GM12892 (cell line): Measurements from ENCODE around the gene PRRX2.

Source experiments
- DNase-seq: peaks from one replicate; pipeline ENCODE4 v3.0.0; 2011; ENCODE audit not compliant: insufficient read length
- FAIRE-seq: peaks from 2 replicates; lab custom pipeline; 2011; peaks lifted over from hg19 to GRCh38; lab: Jason Lieb, UNC
- POLR2A ChIP-seq: IDR thresholded peaks from 2 replicates; pipeline ENCODE4 v1.6.1; 2011; ENCODE audit warnings: low read depth, low read length, control low read depth
- POLR2AphosphoS5 ChIP-seq: IDR thresholded peaks from 2 replicates; pipeline ENCODE4 v1.6.1; 2011; ENCODE audit warnings: low read depth, low read length, control low read depth
- TAF1 ChIP-seq: IDR thresholded peaks from 2 replicates; pipeline ENCODE4 v1.6.1; 2011; ENCODE audit warnings: low read depth, mild to moderate bottlenecking, control low read depth, low read length, borderline replicate concordance

PRRX2 gene

DNA sequence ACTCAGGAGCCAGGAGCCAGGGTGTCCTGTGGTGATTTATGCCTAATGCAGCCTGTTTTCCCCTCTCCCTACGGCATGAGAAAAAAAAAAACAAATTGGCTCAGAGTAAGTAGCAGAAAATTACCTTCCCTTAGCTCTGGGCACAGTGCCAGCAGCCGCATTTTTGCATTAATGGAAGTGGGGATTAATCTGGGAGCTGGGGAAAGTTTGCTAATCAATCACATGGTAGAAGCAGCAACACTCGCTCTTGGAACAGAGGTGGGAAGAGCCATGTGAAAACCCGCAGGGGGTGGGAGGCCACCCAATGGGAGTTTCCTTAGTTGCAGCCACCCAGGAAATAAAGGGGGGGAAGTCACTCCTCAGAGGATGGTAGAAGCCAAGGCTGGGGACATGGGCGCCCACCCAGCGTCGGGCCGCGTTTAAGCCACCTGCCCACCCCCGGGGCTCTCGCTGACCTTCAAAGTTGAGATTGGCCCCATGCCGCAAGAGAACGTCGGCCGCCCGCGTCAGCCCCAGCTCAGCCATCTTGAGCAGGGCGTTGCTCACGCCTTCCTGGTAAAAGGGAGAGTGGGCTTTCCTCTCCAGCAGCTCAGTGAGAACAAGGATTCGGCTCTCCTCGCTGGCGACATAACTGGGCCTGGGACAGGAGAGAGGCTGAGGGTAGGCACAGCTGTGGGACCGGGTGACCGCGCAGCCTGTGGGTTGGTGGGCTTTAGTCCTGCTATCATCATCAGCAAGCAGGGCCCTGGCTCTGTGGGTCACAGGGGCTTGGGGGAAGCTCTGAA is 25.2 kb upstream of the PRRX2 start:
- FAIRE-seq (no peak), DNase-seq (no peak)
- no peak for TF ChIP-seq TAF1
- TF ChIP-seq POLR2A = no peak
- TF ChIP-seq POLR2AphosphoS5 = no peak

DNA sequence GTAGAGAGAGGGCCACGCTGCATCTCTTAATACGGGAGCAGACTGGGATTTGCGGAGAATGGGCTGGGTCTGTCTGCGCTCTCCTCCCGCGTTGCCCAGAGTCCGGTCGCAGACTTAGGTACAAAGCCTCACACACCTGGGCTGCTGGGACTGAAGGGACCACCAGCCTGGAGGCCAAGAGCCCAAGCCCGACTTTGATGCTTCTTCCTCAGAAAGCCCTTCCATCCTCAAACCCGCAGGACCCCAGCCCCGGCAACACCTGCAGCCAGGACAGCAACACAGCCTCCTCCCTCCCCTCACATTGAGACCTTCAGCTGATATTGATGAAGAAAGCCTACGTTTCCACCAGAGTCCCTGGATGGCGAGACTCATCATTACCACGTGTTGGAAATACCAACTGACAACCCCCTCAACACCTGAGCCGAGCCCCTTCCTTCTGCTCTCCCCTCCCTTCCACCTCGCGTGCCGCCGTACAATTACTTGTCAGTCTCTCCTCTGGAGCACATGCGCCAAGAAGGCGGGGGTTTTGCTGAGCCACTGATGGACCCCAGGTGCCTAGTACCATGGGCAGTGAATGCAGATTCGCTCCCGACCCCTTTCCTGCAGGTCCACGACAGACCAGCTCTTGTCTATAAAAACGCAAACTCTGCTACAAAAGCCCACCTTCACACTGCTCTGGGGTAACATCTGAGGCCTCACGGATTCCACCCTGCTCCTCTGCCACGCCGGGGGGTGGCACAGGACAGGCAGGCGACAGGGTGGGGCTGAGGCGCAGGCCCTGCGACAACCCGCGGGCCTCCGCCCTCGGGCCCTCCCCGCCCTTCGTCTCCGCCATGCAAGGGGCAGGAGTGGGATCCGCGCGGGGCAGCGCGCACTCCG is 24.3 kb upstream of the PRRX2 start:
- no peak for FAIRE-seq
- TF ChIP-seq POLR2A (no peak), POLR2AphosphoS5 (no peak), TAF1 (no peak)
- DNase-seq = no peak

DNA sequence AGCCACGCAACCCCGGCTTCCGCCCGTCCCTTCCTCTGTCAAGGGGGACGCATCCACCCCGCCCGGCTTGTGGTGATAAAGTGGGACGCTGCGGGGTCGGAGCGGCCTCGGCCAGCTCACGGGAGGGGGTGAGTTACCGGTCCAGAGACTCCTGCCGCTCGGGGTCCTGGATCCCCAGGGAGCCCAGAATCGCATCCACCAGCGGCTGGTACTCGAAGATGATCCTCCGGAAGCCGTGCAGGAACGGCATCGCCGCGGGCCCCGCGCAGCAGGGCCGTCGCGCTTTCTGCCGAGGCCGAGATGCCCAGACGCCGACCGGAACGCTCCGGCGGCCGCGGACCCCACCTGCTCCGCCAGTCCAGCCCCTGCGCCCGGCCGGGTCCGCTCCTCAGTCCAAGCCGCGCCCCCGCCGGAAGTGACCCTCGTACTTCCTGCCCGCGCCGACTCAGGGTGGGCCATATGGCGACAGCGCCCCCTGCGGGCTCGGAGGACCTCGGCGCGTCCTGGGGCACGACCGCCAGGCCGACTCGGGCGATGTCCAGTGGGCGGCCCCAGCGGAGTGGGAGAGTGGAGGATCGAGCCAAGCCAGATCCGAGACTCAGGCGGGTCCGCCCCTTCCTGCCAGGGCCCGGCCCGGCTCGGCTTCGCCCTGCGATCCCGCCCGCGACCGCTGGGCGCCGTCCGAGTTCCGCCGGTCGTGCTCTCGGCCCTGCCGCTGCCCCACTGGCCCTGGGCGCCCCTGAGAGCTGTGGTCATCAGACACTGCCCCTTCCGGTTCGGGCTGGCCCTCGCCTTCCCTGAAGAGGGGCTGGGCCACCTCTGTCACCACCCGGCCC is 23.5 kb upstream of the PRRX2 start, which contains the start of gene ASB6:
Gene ASB6, minus strand, starts transcription at position 402 of the 836 bp plus-strand sequence. Its CDS starts 152 bp downstream, at position 250.
- FAIRE-seq (peak; percentile 99), DNase-seq (peak; percentile 100)
- TF ChIP-seq POLR2A (peak; percentile 86; the same call in 1 of the 2 replicates), TAF1 (peak; percentile 27; the same call in 1 of the 2 replicates), POLR2AphosphoS5 (peak; percentile 72)

DNA sequence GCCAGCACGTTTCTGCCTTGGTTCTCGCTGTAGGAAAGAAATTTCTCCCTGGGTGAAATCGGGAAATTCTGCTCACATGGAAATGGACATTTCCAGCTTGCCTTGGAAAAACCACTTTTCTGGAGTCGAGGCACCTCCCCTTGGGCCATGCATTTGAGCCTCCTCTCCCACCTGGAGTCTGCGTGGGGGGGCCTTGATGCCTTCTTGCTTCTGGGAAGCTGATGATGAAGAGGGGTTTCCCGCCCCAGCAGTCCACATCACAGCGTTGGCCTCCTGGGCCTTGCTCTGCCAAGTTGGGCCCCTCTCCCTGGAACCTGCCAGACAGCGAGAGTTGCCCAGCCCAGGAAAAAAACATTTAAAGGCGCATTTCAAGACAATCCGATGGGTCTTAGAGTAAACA is 21.7 kb upstream of the PRRX2 start:
- DNase-seq (no peak), FAIRE-seq (no peak)

DNA sequence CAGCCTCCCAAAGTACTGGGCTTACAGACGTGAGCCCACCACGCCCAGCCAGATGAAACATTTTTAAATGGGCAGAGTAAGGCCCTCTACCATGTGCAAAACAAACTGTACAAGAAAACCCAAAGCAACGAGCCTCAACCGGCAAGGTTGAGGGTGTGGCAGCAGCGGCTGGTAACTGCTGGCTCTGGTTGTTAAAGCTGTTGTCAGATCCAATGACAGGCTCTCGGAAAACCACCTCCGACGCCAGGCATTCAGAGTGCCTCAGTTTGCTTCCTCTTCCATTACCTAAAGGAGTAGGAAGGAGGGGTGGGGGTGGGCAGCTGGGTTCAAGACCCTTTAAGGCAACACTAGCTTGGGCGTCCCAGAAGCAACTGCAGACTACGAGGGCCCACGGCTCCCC is 21.1 kb upstream of the PRRX2 start:
- TF ChIP-seq POLR2A (no peak), POLR2AphosphoS5 (no peak), TAF1 (no peak)
- FAIRE-seq (no peak), DNase-seq (no peak)

More for the DNA sequence above, 21.7 kb upstream of the PRRX2 start:
- TF ChIP-seq POLR2AphosphoS5 (no peak), POLR2A (no peak), TAF1 (no peak)

DNA sequence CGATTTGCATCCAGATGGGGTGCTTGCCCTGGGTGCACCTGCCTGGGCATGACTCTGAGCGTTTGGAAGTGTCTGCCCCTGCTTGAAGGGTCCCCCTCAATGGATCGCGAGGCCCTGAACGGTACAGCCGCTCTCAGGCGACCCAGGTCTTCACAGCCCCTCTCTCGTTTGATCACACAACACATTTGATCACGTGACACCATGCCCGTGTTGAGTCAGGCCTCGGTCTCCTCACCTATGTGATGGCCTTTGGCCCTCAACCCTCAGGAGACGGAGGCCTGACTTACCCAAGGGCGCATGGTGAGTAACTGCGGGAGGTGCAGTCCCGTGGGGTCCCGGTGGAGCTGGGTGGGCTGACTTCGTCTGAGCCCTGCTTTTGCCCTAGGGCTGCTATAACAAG is 20.5 kb upstream of the PRRX2 start:
- FAIRE-seq = no peak
- TF ChIP-seq POLR2A (no peak), TAF1 (no peak)

DNA sequence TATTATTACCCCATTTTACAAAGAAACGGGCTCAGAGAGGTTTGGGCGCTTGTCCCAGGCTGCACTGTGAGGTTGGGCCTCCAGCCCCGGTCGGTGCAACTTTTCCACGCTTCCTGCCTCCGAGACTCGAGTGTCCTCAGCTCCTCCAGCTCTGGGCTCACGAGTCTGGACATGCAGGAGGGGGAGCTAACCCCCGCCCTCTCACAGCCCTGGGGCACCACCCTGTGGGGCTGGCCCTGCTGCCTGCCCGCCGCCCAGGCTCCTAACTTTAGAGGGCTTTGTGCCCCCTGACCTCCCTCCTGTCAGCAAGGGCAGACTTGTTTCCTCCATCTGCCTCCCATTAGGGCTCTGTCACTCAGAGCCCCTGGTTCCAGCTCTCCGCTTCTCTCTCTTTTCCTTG is 19.2 kb upstream of the PRRX2 start:
- TF ChIP-seq POLR2AphosphoS5 = no peak
- no peak for TF ChIP-seq TAF1
- FAIRE-seq (no peak), DNase-seq (no peak)

More for the DNA sequence above, 20.5 kb upstream of the PRRX2 start:
- no peak for DNase-seq

DNA sequence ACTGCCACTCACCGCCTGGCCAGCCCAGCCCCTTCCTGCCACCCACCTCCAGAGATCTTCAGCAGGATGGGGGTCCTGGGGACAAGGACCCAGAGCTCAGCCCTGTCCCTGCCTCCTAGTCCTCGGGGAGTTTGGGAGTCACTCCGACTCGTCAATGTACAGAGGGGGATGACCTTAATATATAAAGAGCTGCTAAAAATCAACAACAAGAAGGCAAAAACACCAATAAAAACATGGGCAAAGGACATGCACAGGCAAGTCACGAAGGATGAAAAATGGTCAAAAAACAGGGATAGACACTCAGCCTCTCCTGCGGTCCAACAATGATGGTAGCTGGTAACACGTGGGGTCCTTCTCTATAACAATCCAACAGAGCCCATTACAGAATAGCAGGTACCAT is 18.8 kb upstream of the PRRX2 start:
- TF ChIP-seq POLR2AphosphoS5 = no peak
- no peak for TF ChIP-seq TAF1
- TF ChIP-seq POLR2A = no peak
- no peak for DNase-seq
- FAIRE-seq = no peak

DNA sequence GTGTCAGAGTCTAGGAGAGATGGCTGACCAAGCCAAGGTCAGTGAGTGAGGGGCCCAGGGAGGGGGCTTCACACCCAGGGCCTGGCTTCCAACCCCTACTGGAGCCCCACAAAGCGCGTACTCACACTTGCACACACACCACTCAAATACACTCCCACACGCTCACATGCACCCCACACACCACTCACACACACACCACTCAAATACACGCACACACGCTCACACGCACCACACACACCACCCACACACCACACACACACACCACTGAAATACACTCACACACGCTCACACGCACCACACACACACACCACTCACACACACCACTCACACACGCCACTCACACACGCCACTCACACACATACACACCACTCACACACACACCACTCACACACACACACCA is 17.8 kb upstream of the PRRX2 start:
- TF ChIP-seq TAF1 (no peak), POLR2AphosphoS5 (no peak), POLR2A (no peak)
- DNase-seq (no peak), FAIRE-seq (no peak)

DNA sequence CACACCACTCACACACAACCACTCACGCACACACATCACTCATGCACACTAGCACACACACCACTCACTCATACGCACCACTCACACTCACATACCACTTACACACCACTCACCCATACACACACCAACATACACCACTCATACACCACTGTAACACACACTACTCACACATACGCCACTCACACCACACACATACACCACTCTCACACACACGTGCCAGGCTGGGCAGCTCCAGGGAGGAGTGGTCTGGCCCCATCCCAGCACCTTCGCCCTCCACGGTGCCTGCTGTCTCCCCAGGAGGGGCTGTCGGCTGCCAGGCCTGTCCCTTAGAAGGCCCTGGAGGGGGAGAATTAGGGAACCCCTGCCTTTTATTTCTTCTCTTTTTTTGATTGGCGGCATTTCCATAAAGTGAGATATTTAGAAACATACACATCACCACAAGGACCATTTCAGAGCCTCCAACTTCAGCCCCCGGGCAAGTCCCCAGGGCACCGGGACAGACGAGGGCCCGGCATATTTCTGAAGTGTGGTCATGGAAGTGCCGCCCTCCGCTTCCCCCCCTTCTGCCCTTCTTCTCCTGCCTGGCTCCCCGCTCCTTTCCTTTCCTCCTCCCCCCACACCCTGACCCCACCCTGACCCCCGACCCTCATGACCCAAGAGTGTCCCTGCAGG is 17.2 kb upstream of the PRRX2 start:
- TF ChIP-seq POLR2AphosphoS5 = no peak
- TF ChIP-seq TAF1 = no peak
- no peak for TF ChIP-seq POLR2A
- no peak for DNase-seq
- no peak for FAIRE-seq

DNA sequence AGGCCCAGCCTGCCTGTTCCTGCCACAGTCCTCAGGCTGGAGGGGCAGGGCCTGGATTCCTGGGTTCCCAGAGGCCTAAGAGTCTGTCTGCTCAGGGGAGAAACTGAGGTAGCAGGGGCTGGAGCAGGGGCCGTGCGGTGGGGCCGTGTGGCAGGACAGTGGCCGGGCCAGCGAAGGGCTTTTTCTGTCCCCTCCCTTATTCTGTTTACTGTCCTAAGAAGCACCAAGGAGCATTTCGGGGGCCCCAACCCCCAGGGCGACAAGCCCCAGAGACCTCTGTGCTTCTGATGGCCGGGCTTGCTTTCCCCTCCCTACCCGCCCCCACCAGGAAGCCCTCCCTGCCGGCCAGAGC is 16.7 kb upstream of the PRRX2 start:
- FAIRE-seq = no peak
- no peak for TF ChIP-seq POLR2AphosphoS5
- TF ChIP-seq TAF1 = no peak
- TF ChIP-seq POLR2A = no peak
- no peak for DNase-seq
